Liver (tissue), 9 donors: ENCODE data around the gene DGKB. TPM values are rescaled to one million over a fixed set of nuclear protein-coding genes. Genes with fewer than 3 reads are reported as not detected.

Source experiments
- DNase-seq: peaks from one replicate; pipeline ENCODE4 v3.0.0-alpha.2; 2017; ENCODE audit warnings: low spot score
- H3K27ac ChIP-seq, 2 donors: one replicate each; pipeline ENCODE4 v1.7.0; 2013; ENCODE audit warnings: inconsistent platforms in 2 of 2, low read length in 2 of 2, control low read depth in 1 of 2, low read depth in 1 of 2, mild to moderate bottlenecking in 1 of 2
- H3K27me3 ChIP-seq, 4 donors: one replicate each; pipeline versions ENCODE4 v1.6.1 to v1.7.0; 2013; ENCODE audit warnings: low read length in 3 of 4, inconsistent platforms in 1 of 4, mild to moderate bottlenecking in 1 of 4, moderate library complexity in 1 of 4; ENCODE audit not compliant: control insufficient read depth in 4 of 4, insufficient read depth in 4 of 4
- H3K36me3 ChIP-seq, 4 donors: one replicate each; pipeline versions ENCODE4 v1.6.1 to v1.7.0; 2013; ENCODE audit warnings: low read length in 3 of 4, mild to moderate bottlenecking in 3 of 4, low read depth in 1 of 4, moderate library complexity in 1 of 4; ENCODE audit not compliant: control insufficient read depth in 4 of 4, insufficient read depth in 3 of 4
- H3K4me1 ChIP-seq, 4 donors: one replicate each; pipeline versions ENCODE4 v1.6.1 to v1.7.0; 2013; ENCODE audit warnings: low read length in 3 of 4, mild to moderate bottlenecking in 3 of 4, moderate library complexity in 1 of 4; ENCODE audit not compliant: control insufficient read depth in 4 of 4, insufficient read depth in 4 of 4
- H3K4me3 ChIP-seq, 3 donors: one replicate each; pipeline versions ENCODE4 v1.6.1 to v1.7.0; 2013; ENCODE audit warnings: low read length in 3 of 3, control low read depth in 1 of 3, low read depth in 1 of 3, mild to moderate bottlenecking in 1 of 3
- H3K9ac ChIP-seq, 2 donors: one replicate each; pipeline ENCODE4 v1.7.0; 2013; ENCODE audit warnings: low read length in 2 of 2, mild to moderate bottlenecking in 2 of 2, moderate library complexity in 2 of 2, control low read depth in 1 of 2, low read depth in 1 of 2
- H3K9me3 ChIP-seq, 4 donors: one replicate each; pipeline versions ENCODE4 v1.6.1 to v1.7.0; 2013; ENCODE audit warnings: low read length in 3 of 4; ENCODE audit not compliant: control insufficient read depth in 4 of 4
- FOXA1 ChIP-seq: IDR thresholded peaks from 2 replicates; pipeline ENCODE4 v1.6.1; 2016; ENCODE audit warnings: antibody characterized with exemption
- FOXA2 ChIP-seq: IDR thresholded peaks from 2 replicates; pipeline ENCODE4 v1.6.1; 2016; ENCODE audit warnings: antibody characterized with exemption
- GABPA ChIP-seq, 2 donors: IDR thresholded peaks in 1 of 2; conservative IDR thresholded peaks in 1 of 2; 2 replicates each; pipeline ENCODE4 v1.6.1; 2016; ENCODE audit warnings: antibody characterized with exemption in 2 of 2, mild to moderate bottlenecking in 1 of 2, moderate library complexity in 1 of 2
- HNF4A ChIP-seq, 2 donors: conservative IDR thresholded peaks; 2 replicates each; pipeline ENCODE4 v1.6.1; 2016; ENCODE audit warnings: antibody characterized with exemption in 2 of 2, mild to moderate bottlenecking in 2 of 2
- HNF4G ChIP-seq: IDR thresholded peaks from 2 replicates; pipeline ENCODE4 v1.6.1; 2016; ENCODE audit warnings: antibody characterized with exemption
- JUND ChIP-seq, 2 donors: IDR thresholded peaks; 2 replicates each; pipeline ENCODE4 v1.6.1; 2016; ENCODE audit warnings: antibody characterized with exemption in 2 of 2
- NR2F2 ChIP-seq: IDR thresholded peaks from 2 replicates; pipeline ENCODE4 v1.6.1; 2016; ENCODE audit warnings: antibody characterized with exemption
- RAD21 ChIP-seq, 2 donors: IDR thresholded peaks; 2 replicates each; pipeline ENCODE4 v1.6.1; 2016; ENCODE audit warnings: antibody characterized with exemption in 2 of 2, mild to moderate bottlenecking in 2 of 2
- RXRA ChIP-seq, 2 donors: IDR thresholded peaks; 2 replicates each; pipeline ENCODE4 v1.6.1; 2017 to 2018; ENCODE audit warnings: antibody characterized with exemption in 2 of 2, mild to moderate bottlenecking in 1 of 2
- SP1 ChIP-seq: IDR thresholded peaks from 2 replicates; pipeline ENCODE4 v1.6.1; 2018; ENCODE audit warnings: antibody characterized with exemption, mild to moderate bottlenecking
- TAF1 ChIP-seq: conservative IDR thresholded peaks from 2 replicates; pipeline ENCODE4 v1.6.1; 2016; ENCODE audit warnings: antibody characterized with exemption, mild to moderate bottlenecking
- YY1 ChIP-seq: IDR thresholded peaks from 2 replicates; pipeline ENCODE4 v1.6.1; 2016; ENCODE audit warnings: antibody characterized with exemption, mild to moderate bottlenecking
- WGBS: extraction: QIAGEN DNeasy Blood & Tissue Kit; methylation state at CpG from one replicate; pipeline ENCODE4 v1.1.7; 2013; 5-methylcytosine and 5-hydroxymethylcytosine counted together
- polyA plus RNA-seq, 2 donors: library from polyadenylated mRNA; stranded (reverse) in 1 of 2; unstranded in 1 of 2; fragments of 200-250 nt in 1 of 2; fragments of >200 nt in 1 of 2; fragmentation: Nextera tagmentation in 1 of 2; extraction: Ambion mirVana in 1 of 2; gene quantifications; one replicate each; pipeline versions ENCODE4 v1.2.1 to v1.2.3, GENCODE V29; 2013 to 2015
- total RNA-seq, 2 donors: library from RNA; depleted of rRNA; stranded (reverse); fragments of >200 nt; gene quantifications; one replicate each; pipeline ENCODE4 v1.2.3, GENCODE V29; 2014
- TF ChIP-seq, protein P1 (sequence below): IDR thresholded peaks from 2 replicates; pipeline ENCODE4 v1.6.1; 2016; ENCODE audit warnings: antibody characterized with exemption, mild to moderate bottlenecking
- TF ChIP-seq, protein P2 (sequence below): IDR thresholded peaks from 2 replicates; pipeline ENCODE4 v1.6.1; 2016; ENCODE audit warnings: antibody characterized with exemption
- TF ChIP-seq, protein P3 (sequence below): fragments of 150-350 bp; IDR thresholded peaks from 2 replicates; pipeline ENCODE4 v1.5.1; 2017; ENCODE audit warnings: improper control_type of control experiment, low read depth, low read length; ENCODE audit not compliant: missing input control
- TF ChIP-seq, protein P4 (sequence below): IDR thresholded peaks from 2 replicates; pipeline ENCODE4 v1.6.1; 2016; ENCODE audit warnings: antibody characterized with exemption
- donor health status: healthy.
- donor health status: healthy.
- donor health status: healthy.
- donor health status: healthy.
- donor health status: healthy.

Gene DGKB
- total and polyA plus RNA-seq, 4 donors, result 0.09 to 0.42 TPM; not detected in 2

DNA sequence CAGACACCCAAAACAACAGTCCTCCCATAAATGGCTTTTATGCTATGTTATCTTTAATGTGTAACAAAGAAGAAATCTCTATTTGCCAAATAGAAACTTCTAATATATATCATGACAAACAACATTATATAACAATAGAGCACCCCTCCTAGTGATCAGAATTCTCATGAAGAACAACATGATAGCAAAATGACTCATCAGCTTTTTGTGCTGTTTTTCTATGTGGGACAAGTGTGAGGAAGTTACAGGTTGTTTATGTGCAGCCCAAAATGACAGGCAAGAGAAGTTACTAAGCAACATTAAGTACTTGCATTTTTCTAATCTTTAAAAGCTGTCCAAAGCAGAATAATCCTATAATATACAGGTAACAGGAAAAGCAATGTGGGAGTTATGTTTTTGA, 7.7 kb downstream of the DGKB start:
- TF ChIP-seq FOXA2 (no peak), TAF1 (no peak), HNF4G (no peak), YY1 (no peak), NR2F2 (no peak), SP1 (no peak), RAD21 (IDR thresholded peaks at IDR 0.05) (no peak), RXRA (IDR thresholded peaks at IDR 0.05) (no peak), FOXA1 (no peak), JUND (IDR thresholded peaks at IDR 0.05) (no peak)
- TF ChIP-seq, protein P1, sequence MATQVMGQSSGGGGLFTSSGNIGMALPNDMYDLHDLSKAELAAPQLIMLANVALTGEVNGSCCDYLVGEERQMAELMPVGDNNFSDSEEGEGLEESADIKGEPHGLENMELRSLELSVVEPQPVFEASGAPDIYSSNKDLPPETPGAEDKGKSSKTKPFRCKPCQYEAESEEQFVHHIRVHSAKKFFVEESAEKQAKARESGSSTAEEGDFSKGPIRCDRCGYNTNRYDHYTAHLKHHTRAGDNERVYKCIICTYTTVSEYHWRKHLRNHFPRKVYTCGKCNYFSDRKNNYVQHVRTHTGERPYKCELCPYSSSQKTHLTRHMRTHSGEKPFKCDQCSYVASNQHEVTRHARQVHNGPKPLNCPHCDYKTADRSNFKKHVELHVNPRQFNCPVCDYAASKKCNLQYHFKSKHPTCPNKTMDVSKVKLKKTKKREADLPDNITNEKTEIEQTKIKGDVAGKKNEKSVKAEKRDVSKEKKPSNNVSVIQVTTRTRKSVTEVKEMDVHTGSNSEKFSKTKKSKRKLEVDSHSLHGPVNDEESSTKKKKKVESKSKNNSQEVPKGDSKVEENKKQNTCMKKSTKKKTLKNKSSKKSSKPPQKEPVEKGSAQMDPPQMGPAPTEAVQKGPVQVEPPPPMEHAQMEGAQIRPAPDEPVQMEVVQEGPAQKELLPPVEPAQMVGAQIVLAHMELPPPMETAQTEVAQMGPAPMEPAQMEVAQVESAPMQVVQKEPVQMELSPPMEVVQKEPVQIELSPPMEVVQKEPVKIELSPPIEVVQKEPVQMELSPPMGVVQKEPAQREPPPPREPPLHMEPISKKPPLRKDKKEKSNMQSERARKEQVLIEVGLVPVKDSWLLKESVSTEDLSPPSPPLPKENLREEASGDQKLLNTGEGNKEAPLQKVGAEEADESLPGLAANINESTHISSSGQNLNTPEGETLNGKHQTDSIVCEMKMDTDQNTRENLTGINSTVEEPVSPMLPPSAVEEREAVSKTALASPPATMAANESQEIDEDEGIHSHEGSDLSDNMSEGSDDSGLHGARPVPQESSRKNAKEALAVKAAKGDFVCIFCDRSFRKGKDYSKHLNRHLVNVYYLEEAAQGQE, result no peak
- TF ChIP-seq, protein P2, sequence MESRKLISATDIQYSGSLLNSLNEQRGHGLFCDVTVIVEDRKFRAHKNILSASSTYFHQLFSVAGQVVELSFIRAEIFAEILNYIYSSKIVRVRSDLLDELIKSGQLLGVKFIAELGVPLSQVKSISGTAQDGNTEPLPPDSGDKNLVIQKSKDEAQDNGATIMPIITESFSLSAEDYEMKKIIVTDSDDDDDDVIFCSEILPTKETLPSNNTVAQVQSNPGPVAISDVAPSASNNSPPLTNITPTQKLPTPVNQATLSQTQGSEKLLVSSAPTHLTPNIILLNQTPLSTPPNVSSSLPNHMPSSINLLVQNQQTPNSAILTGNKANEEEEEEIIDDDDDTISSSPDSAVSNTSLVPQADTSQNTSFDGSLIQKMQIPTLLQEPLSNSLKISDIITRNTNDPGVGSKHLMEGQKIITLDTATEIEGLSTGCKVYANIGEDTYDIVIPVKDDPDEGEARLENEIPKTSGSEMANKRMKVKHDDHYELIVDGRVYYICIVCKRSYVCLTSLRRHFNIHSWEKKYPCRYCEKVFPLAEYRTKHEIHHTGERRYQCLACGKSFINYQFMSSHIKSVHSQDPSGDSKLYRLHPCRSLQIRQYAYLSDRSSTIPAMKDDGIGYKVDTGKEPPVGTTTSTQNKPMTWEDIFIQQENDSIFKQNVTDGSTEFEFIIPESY, result no peak
- TF ChIP-seq, protein P3, sequence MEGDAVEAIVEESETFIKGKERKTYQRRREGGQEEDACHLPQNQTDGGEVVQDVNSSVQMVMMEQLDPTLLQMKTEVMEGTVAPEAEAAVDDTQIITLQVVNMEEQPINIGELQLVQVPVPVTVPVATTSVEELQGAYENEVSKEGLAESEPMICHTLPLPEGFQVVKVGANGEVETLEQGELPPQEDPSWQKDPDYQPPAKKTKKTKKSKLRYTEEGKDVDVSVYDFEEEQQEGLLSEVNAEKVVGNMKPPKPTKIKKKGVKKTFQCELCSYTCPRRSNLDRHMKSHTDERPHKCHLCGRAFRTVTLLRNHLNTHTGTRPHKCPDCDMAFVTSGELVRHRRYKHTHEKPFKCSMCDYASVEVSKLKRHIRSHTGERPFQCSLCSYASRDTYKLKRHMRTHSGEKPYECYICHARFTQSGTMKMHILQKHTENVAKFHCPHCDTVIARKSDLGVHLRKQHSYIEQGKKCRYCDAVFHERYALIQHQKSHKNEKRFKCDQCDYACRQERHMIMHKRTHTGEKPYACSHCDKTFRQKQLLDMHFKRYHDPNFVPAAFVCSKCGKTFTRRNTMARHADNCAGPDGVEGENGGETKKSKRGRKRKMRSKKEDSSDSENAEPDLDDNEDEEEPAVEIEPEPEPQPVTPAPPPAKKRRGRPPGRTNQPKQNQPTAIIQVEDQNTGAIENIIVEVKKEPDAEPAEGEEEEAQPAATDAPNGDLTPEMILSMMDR, result no peak
- Histone ChIP-seq H3K9me3 (no peaks in the 10 kb centered on the region), H3K27ac (no peak overlapping the region), H3K4me3 (no peak overlapping the region), H3K9ac (no peak overlapping the region), H3K27me3 (no peaks in the 10 kb centered on the region), H3K36me3 (no peaks in the 10 kb centered on the region), H3K4me1 (no peaks in the 10 kb centered on the region)
- no peak for DNase-seq

DNA sequence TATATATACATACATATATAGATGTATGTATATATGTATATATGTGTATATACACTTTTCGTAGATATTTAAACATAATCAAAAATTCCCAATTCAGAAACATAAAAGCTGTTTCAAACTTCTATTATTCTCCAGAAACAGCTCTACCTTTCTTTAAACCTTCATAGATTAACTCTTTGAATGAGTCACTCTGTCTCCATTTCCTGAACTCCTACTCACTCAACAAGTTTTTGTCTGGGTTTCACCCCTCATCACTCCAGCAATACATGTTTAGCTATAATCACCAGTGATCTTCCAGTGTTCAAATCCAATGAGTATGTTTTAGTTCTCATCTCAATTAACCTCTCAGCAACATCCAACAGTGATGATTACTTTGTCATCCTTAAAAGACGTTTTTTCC, 9.6 kb downstream of the DGKB start:
- H3K36me3 ChIP-seq, result no peaks in the 10 kb centered on the region
- DNase-seq, result no peak
- no peak overlapping the region for H3K4me3 ChIP-seq
- no peaks in the 10 kb centered on the region for H3K27me3 ChIP-seq
- H3K9ac ChIP-seq, result no peak overlapping the region
- 70% methylated on average over 2 of the region's 2 CpGs for WGBS
- H3K9me3 ChIP-seq, result no peaks in the 10 kb centered on the region
- H3K4me1 ChIP-seq, result no peaks in the 10 kb centered on the region
- H3K27ac ChIP-seq, result no peak overlapping the region
- TF ChIP-seq, protein P3, result no peak
- TF ChIP-seq RXRA (IDR thresholded peaks at IDR 0.05), result no peak
- TF ChIP-seq HNF4A (conservative IDR thresholded peaks at IDR 0.05), result no peak
- no peak for TF ChIP-seq YY1
- no peak for TF ChIP-seq RAD21 (IDR thresholded peaks at IDR 0.05)
- no peak for TF ChIP-seq FOXA1
- no peak for TF ChIP-seq HNF4G
- no peak for TF ChIP-seq JUND (IDR thresholded peaks at IDR 0.05)
- TF ChIP-seq NR2F2, result no peak
- TF ChIP-seq, protein P2, result no peak
- no peak for TF ChIP-seq GABPA (IDR thresholded peaks at IDR 0.05 in 1 of 2, conservative IDR thresholded peaks at IDR 0.05 in 1 of 2)
- TF ChIP-seq TAF1, result no peak
- TF ChIP-seq, protein P1, result no peak
- TF ChIP-seq, protein P4, sequence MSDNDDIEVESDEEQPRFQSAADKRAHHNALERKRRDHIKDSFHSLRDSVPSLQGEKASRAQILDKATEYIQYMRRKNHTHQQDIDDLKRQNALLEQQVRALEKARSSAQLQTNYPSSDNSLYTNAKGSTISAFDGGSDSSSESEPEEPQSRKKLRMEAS, result no peak
